ENCODE measurements around the gene RINL. TPM values are rescaled to one million over a fixed set of nuclear protein-coding genes. Genes with fewer than 3 reads are reported as not detected.
A peak's percentile ranks its signal among the peaks of the same experiment; 100 is the strongest.

Gene RINL
- total RNA-seq, 1 experiment from 2014 or later: 1.3 TPM

DNA sequence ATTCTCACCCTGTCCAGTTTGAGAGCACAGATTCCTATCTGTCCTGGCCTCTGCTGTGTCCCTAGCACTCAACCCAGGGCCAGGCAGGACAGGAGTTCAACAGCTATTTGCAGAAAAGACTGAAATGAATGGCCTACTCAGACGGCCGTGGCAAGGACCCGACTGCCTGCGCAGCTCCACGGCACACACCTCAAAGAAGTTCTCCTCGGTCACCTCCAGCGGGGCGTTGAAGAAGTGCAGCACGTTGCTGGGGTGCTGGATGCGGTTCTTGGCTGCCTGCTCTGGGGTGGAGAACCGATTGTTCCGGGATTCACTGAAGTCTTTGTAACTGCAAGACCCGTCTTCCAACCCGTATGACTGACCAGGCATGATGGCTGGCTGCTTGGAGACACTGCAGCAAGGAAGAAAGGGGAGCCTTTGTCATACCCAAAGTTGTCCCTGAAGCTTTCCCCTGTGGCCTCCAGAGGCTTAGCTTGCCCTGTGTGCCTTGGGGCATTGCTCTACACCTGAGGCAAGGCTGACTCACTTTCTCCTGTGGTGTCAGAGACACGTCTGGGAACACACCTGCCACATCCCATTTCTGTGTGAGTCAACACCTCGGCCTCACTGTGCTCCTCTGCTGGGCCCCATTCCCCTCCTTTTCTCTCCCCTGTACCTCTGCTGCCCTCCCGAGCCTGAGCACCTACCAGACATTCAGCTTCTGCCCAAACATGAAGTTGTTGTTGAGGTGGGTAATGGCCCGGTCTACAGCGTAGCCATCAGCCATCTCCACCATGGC lies 39.7 kb downstream of the RINL start:
- in situ Hi-C loops (cut with HindIII; ENCODE audit: low pct_unique_long_range_greater_than_20kb, low sequenced_read_pairs): loop anchor here (5.0 kb wide), 1 partner anchor 71 kb away; no protein-coding TSS in a partner anchor
- TF ChIP-seq SIN3A (IDR thresholded peaks at IDR 0.05; ENCODE audit: borderline replicate concordance, insufficient read depth, low read depth, low read length): no peak
- TF ChIP-seq POLR2AphosphoS5 (IDR thresholded peaks at IDR 0.05; ENCODE audit: low read depth, low read length): no peak
- TF ChIP-seq, protein P1, sequence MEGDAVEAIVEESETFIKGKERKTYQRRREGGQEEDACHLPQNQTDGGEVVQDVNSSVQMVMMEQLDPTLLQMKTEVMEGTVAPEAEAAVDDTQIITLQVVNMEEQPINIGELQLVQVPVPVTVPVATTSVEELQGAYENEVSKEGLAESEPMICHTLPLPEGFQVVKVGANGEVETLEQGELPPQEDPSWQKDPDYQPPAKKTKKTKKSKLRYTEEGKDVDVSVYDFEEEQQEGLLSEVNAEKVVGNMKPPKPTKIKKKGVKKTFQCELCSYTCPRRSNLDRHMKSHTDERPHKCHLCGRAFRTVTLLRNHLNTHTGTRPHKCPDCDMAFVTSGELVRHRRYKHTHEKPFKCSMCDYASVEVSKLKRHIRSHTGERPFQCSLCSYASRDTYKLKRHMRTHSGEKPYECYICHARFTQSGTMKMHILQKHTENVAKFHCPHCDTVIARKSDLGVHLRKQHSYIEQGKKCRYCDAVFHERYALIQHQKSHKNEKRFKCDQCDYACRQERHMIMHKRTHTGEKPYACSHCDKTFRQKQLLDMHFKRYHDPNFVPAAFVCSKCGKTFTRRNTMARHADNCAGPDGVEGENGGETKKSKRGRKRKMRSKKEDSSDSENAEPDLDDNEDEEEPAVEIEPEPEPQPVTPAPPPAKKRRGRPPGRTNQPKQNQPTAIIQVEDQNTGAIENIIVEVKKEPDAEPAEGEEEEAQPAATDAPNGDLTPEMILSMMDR (IDR thresholded peaks at IDR 0.05): no peak
- no peak for TF ChIP-seq TCF7L2 (IDR thresholded peaks at IDR 0.05; ENCODE audit: low read depth, low read length)
- TF ChIP-seq, protein P2, sequence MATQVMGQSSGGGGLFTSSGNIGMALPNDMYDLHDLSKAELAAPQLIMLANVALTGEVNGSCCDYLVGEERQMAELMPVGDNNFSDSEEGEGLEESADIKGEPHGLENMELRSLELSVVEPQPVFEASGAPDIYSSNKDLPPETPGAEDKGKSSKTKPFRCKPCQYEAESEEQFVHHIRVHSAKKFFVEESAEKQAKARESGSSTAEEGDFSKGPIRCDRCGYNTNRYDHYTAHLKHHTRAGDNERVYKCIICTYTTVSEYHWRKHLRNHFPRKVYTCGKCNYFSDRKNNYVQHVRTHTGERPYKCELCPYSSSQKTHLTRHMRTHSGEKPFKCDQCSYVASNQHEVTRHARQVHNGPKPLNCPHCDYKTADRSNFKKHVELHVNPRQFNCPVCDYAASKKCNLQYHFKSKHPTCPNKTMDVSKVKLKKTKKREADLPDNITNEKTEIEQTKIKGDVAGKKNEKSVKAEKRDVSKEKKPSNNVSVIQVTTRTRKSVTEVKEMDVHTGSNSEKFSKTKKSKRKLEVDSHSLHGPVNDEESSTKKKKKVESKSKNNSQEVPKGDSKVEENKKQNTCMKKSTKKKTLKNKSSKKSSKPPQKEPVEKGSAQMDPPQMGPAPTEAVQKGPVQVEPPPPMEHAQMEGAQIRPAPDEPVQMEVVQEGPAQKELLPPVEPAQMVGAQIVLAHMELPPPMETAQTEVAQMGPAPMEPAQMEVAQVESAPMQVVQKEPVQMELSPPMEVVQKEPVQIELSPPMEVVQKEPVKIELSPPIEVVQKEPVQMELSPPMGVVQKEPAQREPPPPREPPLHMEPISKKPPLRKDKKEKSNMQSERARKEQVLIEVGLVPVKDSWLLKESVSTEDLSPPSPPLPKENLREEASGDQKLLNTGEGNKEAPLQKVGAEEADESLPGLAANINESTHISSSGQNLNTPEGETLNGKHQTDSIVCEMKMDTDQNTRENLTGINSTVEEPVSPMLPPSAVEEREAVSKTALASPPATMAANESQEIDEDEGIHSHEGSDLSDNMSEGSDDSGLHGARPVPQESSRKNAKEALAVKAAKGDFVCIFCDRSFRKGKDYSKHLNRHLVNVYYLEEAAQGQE (IDR thresholded peaks at IDR 0.05; ENCODE audit: insufficient read depth in 1 of 2, low read depth in 2 of 2, low read length in 1 of 2): no peak
- no peaks in the 10 kb centered on the region for H3K9me3 ChIP-seq (ENCODE audit: control insufficient read depth, insufficient read depth, low read depth, low read length)
- ATAC-seq: peak; percentile 39
- no peak for DNase-seq (ENCODE audit: low read depth, low spot score)
- intact Hi-C loops (cut with micrococcal nuclease; ENCODE audit: unreplicated experiment): loop anchor here (5.0 to 10.0 kb wide), 2 partner anchors 186 to 324 kb away; no protein-coding TSS in a partner anchor
- no peak overlapping the region for H3K4me3 ChIP-seq (ENCODE audit: low read depth in 2 of 2, low read length in 2 of 2)
- CTCF ChIA-PET: interaction anchor here (0.5 to 1.3 kb wide), 12 partner anchors 8 to 436 kb away, joined by 3 to 8 read pairs (median 4); partner anchors contain the start of genes MRPS12 and SARS2
- POLR2A ChIA-PET: interaction anchor here (0.5 to 2.4 kb wide), 12 partner anchors 9 to 537 kb away, joined by 3 to 17 read pairs (median 4); no protein-coding TSS in a partner anchor
- H3K27ac ChIP-seq (ENCODE audit: low read length): peak overlapping the region; percentile 86
- H3K27me3 ChIP-seq (ENCODE audit: control insufficient read depth, insufficient read depth, low read length): no peaks in the 10 kb centered on the region
- H3K36me3 ChIP-seq (ENCODE audit: control insufficient read depth, insufficient read depth, low read length): peaks cover 71% of the 10 kb centered on the region
- H3K4me1 ChIP-seq (ENCODE audit: control insufficient read depth, insufficient read depth, low read length): peaks cover 96% of the 10 kb centered on the region
- BruUV-seq (replicated peaks): no TSS peak

DNA sequence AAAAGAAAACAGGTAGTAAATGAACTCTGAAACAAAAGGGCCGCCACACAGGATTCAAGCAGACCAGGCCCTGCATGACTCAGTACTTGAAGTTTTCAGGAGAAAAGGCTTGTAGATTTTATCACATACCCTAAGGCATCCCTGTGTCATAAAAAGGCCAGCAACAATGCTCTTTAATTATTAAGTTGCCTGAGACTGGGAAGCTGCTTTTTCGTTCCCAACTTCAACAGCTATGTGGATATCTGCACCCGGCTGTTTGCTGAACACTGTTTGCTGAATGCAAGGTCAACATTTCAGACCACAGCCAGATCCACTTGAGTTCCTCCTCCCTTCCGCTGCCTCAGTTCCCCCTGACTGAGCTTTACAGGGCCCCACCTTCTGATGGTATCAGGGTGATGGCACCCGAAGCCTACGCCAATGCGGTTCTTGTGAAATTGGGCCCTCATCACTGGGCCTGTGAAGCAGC lies 40.4 kb downstream of the RINL start:
- ATAC-seq (peak; percentile 42), DNase-seq (ENCODE audit: low read depth, low spot score) (no peak)
- BruUV-seq (replicated peaks): no TSS peak
- Histone ChIP-seq H3K27me3 (ENCODE audit: control insufficient read depth, insufficient read depth, low read length) (no peaks in the 10 kb centered on the region), H3K4me3 (ENCODE audit: low read depth in 2 of 2, low read length in 2 of 2) (no peak overlapping the region), H3K4me1 (ENCODE audit: control insufficient read depth, insufficient read depth, low read length) (peaks cover 96% of the 10 kb centered on the region), H3K27ac (ENCODE audit: low read length) (peak overlapping the region; percentile 86), H3K36me3 (ENCODE audit: control insufficient read depth, insufficient read depth, low read length) (peaks cover 64% of the 10 kb centered on the region), H3K9me3 (ENCODE audit: control insufficient read depth, insufficient read depth, low read depth, low read length) (no peaks in the 10 kb centered on the region)
- intact Hi-C loops (cut with micrococcal nuclease; ENCODE audit: unreplicated experiment) (loop anchor here (5.0 to 10.0 kb wide), 2 partner anchors 185 to 323 kb away; no protein-coding TSS in a partner anchor), in situ Hi-C loops (cut with HindIII; ENCODE audit: low pct_unique_long_range_greater_than_20kb, low sequenced_read_pairs) (loop anchor here (5.0 kb wide), 1 partner anchor 70 kb away; no protein-coding TSS in a partner anchor)
- ChIA-PET POLR2A (interaction anchor here (0.5 to 0.9 kb wide), 9 partner anchors 10 to 536 kb away, joined by 3 to 7 read pairs (median 4); no protein-coding TSS in a partner anchor), CTCF (interaction anchor here (0.6 to 1.2 kb wide), 5 partner anchors 68 to 435 kb away, joined by 3 to 8 read pairs (median 5); no protein-coding TSS in a partner anchor)
- TF ChIP-seq POLR2AphosphoS5 (IDR thresholded peaks at IDR 0.05; ENCODE audit: low read depth, low read length) (no peak), TCF7L2 (IDR thresholded peaks at IDR 0.05; ENCODE audit: low read depth, low read length) (peak; percentile 96)
